ENCODE data around the gene LSS. TPM values are rescaled to one million over a fixed set of nuclear protein-coding genes. Genes with fewer than 3 reads are reported as not detected.

LSS gene
- total and polyA plus RNA-seq, 2 of the 8 experiments (the other 6 are each of a cell fraction or from before 2014, with no cell fraction given), result 96.1 to 123 TPM

DNA sequence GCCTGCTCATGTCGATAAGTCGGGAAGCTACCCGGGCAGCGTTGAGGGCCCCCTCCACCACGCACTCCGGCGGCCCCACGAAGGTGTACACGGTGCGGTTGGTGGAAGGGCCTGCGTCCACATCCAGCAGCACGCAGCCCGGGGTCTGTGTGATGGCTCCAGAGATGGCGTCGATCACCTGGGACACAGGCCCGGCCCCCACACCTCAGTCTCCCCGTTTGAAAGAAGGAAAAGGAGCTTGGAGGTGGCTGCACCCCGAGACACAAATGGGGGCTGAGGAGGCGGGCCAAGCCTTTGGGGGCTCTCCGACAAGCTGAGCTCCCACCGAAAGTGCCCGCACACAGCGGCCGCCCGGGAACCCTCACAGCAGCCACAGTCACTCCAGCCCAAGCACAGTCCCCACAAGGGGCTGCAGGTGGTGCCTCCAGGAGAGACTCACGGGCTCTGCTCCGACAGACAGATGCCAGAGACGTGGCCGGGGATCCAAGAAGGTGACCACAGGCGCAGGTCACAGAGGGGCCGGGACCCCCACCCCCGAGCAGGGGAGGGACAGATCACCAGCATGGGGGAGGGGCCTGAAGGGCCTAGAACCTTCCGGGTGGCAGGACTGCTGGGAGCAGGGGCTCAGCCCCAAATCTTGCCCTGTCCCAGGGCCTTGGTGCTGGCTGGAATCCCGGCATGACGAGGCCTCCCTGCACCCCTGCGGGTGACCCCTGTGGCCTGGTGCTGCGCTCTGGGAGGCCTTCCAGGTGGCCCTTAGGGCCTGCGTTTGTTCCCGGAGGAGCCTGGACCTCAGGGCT is 74.2 kb downstream of the LSS start:
- ChIA-PET CTCF (ENCODE audit: partially characterized antibody) (interaction anchor here (0.9 to 3.3 kb wide), 7 partner anchors 12 to 274 kb away, joined by 3 to 39 read pairs (median 4); no protein-coding TSS in a partner anchor), POLR2A (ENCODE audit: partially characterized antibody) (no interaction called here)
- peaks cover 0 to 24% (median 15%) of the 10 kb centered on the region in 4 experiments; a peak in 5 of 7 replicates for H3K4me1 ChIP-seq (replicated peaks in 1 of 4; ENCODE audit: control insufficient read depth in 3 of 4, insufficient read depth in 4 of 4, low read length in 3 of 4)
- H4K8ac ChIP-seq (ENCODE audit: extremely low read depth, insufficient read depth, low read length), result peak overlapping the region; percentile 89
- H2BK120ac ChIP-seq (replicated peaks; ENCODE audit: low read depth, low read length), result no peak overlapping the region
- no peak overlapping the region for H2BK20ac ChIP-seq (ENCODE audit: low read length)
- peaks cover 0 to 4% of the 10 kb centered on the region in 2 experiments for H4K20me1 ChIP-seq (replicated peaks in 1 of 2; ENCODE audit: control insufficient read depth in 1 of 2, insufficient read depth in 2 of 2, low read length in 2 of 2)
- H3K36me3 ChIP-seq (ENCODE audit: control insufficient read depth in 2 of 4, insufficient read depth in 4 of 4, low read length in 3 of 4), result peaks cover 0 to 4% (median 0%) of the 10 kb centered on the region in 4 experiments; a peak in 1 of 8 replicates
- no peak overlapping the region for H3K23ac ChIP-seq (ENCODE audit: insufficient read length)
- H3K79me1 ChIP-seq (ENCODE audit: low read depth, low read length), result no peaks in the 10 kb centered on the region
- no peak overlapping the region for H3K4ac ChIP-seq (replicated peaks; ENCODE audit: insufficient read length, low read depth, low read length)
- H2AFZ ChIP-seq (ENCODE audit: low read length), result no peak overlapping the region
- H3K14ac ChIP-seq (ENCODE audit: insufficient read length), result no peak overlapping the region
- no peak overlapping the region for H2BK5ac ChIP-seq (ENCODE audit: low read depth, low read length)
- H3K9me3 ChIP-seq (ENCODE audit: insufficient read depth in 2 of 2, low read depth in 1 of 2, low read length in 1 of 2), result no peaks in the 10 kb centered on the region
- no peak for FAIRE-seq
- H3K27me3 ChIP-seq (replicated peaks in 1 of 4; ENCODE audit: control insufficient read depth in 3 of 4, extremely low read depth in 1 of 4, insufficient read depth in 3 of 4, low read length in 3 of 4), result no peaks in the 10 kb centered on the region
- H3K18ac ChIP-seq (ENCODE audit: extremely low read depth, low read length), result no peak overlapping the region; the same call in 1 of the 2 replicates
- no peak overlapping the region for H3K4me2 ChIP-seq (ENCODE audit: insufficient read depth in 1 of 2, low read depth in 2 of 2, low read length in 2 of 2)
- H4K91ac ChIP-seq (replicated peaks; ENCODE audit: insufficient read length, low read length), result no peak overlapping the region
- peak overlapping the region; percentile 61; the same call in 1 of the 2 replicates for H2BK15ac ChIP-seq (ENCODE audit: low read length)
- H3K79me2 ChIP-seq (ENCODE audit: control insufficient read depth in 1 of 2, insufficient read depth in 2 of 2, low read length in 2 of 2), result no peaks in the 10 kb centered on the region
- H2BK12ac ChIP-seq (ENCODE audit: low read depth, low read length), result peak overlapping the region; percentile 27; the same call in 1 of the 2 replicates
- H3K4me3 ChIP-seq (ENCODE audit: extremely low read depth in 1 of 4, insufficient read depth in 2 of 4, low read depth in 3 of 4, low read length in 4 of 4), result no peak overlapping the region
- DNase-seq (ENCODE audit: low read depth in 1 of 2, low spot score in 2 of 2), result peak in 1 of 2 experiments; percentile 49
- no peak overlapping the region for H3K27ac ChIP-seq (ENCODE audit: low read depth, low read length)
- H3K9ac ChIP-seq (replicated peaks in 1 of 4; ENCODE audit: extremely low read depth in 1 of 4, low read depth in 3 of 4, low read length in 3 of 4), result no peak overlapping the region
- no peaks in the 10 kb centered on the region for H3K23me2 ChIP-seq (ENCODE audit: low read depth, low read length)
- no peak overlapping the region for H2AK5ac ChIP-seq (ENCODE audit: low read depth, low read length)
- H4K5ac ChIP-seq (ENCODE audit: insufficient read length, low read depth, low read length), result no peak overlapping the region
- H3K56ac ChIP-seq (replicated peaks; ENCODE audit: insufficient read length, low read depth, low read length), result no peak overlapping the region
- WGBS, 2 experiments (ENCODE audit: extremely low coverage in 1 of 2, insufficient coverage in 1 of 2, insufficient read length in 1 of 2, insufficient replicate concordance in 2 of 2, low coverage in 1 of 2, low lambda C conversion rate in 2 of 2, missing lambda C conversion rate in 1 of 2), result 88% methylated on average over 30 of the region's 39 CpGs; no CpG with 5 or more reads in 1 of the 2 experiments

All from H1 (cell line).